ENCODE data around the gene PACSIN2.

DNA sequence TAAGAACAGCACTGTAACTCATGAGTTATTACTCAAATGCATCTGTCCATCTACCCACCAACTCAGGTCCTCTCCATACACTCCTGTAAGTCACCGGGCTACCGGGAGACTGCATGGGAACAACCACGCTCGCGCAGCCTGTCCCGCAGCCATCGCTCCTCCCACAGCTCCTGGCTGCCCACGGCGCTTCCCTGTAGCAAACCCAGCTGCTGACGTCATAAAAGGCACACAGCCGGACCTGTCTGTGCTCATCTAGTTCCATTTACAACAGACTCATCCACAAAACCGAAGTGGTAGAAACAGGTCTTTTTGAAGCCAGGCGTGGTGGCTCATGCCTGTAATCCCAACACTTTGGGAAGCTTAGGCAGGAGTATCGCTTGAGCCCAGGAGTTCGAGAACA, 23.4 kb upstream of the PACSIN2 start:
- TF ChIP-seq CTCF (IDR thresholded peaks at IDR 0.05) (no peak), MAX (IDR thresholded peaks at IDR 0.05) (no peak), EP300 (IDR thresholded peaks at IDR 0.05) (no peak)

All from A549 (cell line).